Measurements from ENCODE around the gene PPP6R2. TPM values are rescaled to one million over a fixed set of nuclear protein-coding genes. Genes with fewer than 3 reads are reported as not detected.
A peak's percentile ranks its signal among the peaks of the same experiment; 100 is the strongest.

The PPP6R2 gene
- total and polyA plus RNA-seq, 2 of the 8 experiments (the other 6 are each of a cell fraction or from before 2014, with no cell fraction given): 25.0 to 32.2 TPM

GRCh38 chr22:50399751-50400331, 56.7 kb downstream of the PPP6R2 start (continued):
- TF ChIP-seq, protein P1, sequence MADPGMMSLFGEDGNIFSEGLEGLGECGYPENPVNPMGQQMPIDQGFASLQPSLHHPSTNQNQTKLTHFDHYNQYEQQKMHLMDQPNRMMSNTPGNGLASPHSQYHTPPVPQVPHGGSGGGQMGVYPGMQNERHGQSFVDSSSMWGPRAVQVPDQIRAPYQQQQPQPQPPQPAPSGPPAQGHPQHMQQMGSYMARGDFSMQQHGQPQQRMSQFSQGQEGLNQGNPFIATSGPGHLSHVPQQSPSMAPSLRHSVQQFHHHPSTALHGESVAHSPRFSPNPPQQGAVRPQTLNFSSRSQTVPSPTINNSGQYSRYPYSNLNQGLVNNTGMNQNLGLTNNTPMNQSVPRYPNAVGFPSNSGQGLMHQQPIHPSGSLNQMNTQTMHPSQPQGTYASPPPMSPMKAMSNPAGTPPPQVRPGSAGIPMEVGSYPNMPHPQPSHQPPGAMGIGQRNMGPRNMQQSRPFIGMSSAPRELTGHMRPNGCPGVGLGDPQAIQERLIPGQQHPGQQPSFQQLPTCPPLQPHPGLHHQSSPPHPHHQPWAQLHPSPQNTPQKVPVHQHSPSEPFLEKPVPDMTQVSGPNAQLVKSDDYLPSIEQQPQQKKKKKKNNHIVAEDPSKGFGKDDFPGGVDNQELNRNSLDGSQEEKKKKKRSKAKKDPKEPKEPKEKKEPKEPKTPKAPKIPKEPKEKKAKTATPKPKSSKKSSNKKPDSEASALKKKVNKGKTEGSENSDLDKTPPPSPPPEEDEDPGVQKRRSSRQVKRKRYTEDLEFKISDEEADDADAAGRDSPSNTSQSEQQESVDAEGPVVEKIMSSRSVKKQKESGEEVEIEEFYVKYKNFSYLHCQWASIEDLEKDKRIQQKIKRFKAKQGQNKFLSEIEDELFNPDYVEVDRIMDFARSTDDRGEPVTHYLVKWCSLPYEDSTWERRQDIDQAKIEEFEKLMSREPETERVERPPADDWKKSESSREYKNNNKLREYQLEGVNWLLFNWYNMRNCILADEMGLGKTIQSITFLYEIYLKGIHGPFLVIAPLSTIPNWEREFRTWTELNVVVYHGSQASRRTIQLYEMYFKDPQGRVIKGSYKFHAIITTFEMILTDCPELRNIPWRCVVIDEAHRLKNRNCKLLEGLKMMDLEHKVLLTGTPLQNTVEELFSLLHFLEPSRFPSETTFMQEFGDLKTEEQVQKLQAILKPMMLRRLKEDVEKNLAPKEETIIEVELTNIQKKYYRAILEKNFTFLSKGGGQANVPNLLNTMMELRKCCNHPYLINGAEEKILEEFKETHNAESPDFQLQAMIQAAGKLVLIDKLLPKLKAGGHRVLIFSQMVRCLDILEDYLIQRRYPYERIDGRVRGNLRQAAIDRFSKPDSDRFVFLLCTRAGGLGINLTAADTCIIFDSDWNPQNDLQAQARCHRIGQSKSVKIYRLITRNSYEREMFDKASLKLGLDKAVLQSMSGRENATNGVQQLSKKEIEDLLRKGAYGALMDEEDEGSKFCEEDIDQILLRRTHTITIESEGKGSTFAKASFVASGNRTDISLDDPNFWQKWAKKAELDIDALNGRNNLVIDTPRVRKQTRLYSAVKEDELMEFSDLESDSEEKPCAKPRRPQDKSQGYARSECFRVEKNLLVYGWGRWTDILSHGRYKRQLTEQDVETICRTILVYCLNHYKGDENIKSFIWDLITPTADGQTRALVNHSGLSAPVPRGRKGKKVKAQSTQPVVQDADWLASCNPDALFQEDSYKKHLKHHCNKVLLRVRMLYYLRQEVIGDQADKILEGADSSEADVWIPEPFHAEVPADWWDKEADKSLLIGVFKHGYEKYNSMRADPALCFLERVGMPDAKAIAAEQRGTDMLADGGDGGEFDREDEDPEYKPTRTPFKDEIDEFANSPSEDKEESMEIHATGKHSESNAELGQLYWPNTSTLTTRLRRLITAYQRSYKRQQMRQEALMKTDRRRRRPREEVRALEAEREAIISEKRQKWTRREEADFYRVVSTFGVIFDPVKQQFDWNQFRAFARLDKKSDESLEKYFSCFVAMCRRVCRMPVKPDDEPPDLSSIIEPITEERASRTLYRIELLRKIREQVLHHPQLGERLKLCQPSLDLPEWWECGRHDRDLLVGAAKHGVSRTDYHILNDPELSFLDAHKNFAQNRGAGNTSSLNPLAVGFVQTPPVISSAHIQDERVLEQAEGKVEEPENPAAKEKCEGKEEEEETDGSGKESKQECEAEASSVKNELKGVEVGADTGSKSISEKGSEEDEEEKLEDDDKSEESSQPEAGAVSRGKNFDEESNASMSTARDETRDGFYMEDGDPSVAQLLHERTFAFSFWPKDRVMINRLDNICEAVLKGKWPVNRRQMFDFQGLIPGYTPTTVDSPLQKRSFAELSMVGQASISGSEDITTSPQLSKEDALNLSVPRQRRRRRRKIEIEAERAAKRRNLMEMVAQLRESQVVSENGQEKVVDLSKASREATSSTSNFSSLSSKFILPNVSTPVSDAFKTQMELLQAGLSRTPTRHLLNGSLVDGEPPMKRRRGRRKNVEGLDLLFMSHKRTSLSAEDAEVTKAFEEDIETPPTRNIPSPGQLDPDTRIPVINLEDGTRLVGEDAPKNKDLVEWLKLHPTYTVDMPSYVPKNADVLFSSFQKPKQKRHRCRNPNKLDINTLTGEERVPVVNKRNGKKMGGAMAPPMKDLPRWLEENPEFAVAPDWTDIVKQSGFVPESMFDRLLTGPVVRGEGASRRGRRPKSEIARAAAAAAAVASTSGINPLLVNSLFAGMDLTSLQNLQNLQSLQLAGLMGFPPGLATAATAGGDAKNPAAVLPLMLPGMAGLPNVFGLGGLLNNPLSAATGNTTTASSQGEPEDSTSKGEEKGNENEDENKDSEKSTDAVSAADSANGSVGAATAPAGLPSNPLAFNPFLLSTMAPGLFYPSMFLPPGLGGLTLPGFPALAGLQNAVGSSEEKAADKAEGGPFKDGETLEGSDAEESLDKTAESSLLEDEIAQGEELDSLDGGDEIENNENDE (IDR thresholded peaks at IDR 0.05; ENCODE audit: insufficient replicate concordance, low read length): no peak
- TF ChIP-seq CBX8 (IDR thresholded peaks at IDR 0.05; ENCODE audit: borderline replicate concordance, low read depth, low read length) (no peak), EGR1 (IDR thresholded peaks at IDR 0.05; ENCODE audit: borderline replicate concordance, low read depth, low read length) (no peak), CHD1 (IDR thresholded peaks at IDR 0.05; ENCODE audit: low read depth, low read length) (no peak), CBX5 (IDR thresholded peaks at IDR 0.05; ENCODE audit: low read depth, low read length) (no peak), USF2 (IDR thresholded peaks at IDR 0.05; ENCODE audit: low read length) (peak; percentile 74), TBP (IDR thresholded peaks at IDR 0.05; ENCODE audit: low read depth, low read length) (no peak), ASH2L (IDR thresholded peaks at IDR 0.05; ENCODE audit: low read length) (no peak), TCF12 (IDR thresholded peaks at IDR 0.05; ENCODE audit: low read depth, low read length) (no peak), BCL11A (IDR thresholded peaks at IDR 0.05; ENCODE audit: low read depth in 2 of 2, low read length in 2 of 2) (no peak)
